Lung (tissue), 12 donors: ENCODE measurements around the gene BCL2L12. TPM values are rescaled to one million over a fixed set of nuclear protein-coding genes. Genes with fewer than 3 reads are reported as not detected.

ENCODE experiments used
- ATAC-seq: fragments of 200-7000 bp; cut with Tn5 transposase; one replicate; pipeline ENCODE4 v1.9.1; 2020; ENCODE audit warnings: moderate number of reproducible peaks; ENCODE audit not compliant: insufficient read depth, low FRiP score
- DNase-seq, 3 donors: peaks; one replicate each; pipeline ENCODE4 v3.0.0-alpha.2; 2013 to 2017
- H3K27ac ChIP-seq, 2 donors: one replicate each; pipeline ENCODE4 v1.5.1; 2013; ENCODE audit warnings: mild to moderate bottlenecking in 2 of 2, moderate library complexity in 2 of 2, control low read depth in 1 of 2, inconsistent platforms in 1 of 2, low read depth in 1 of 2, low read length in 1 of 2
- H3K27me3 ChIP-seq, 3 donors: one replicate each; pipeline ENCODE4 v1.5.1; 2013; ENCODE audit warnings: low read length in 2 of 3; ENCODE audit not compliant: control insufficient read depth in 3 of 3, insufficient read depth in 3 of 3
- H3K36me3 ChIP-seq, 4 donors: one replicate each; pipeline ENCODE4 v1.5.1; 2013; ENCODE audit warnings: low read length in 4 of 4, mild to moderate bottlenecking in 1 of 4, moderate library complexity in 1 of 4; ENCODE audit not compliant: control insufficient read depth in 4 of 4, insufficient read depth in 4 of 4
- H3K4me1 ChIP-seq, 5 donors: one replicate each; pipeline ENCODE4 v1.5.1; 2013; ENCODE audit warnings: low read length in 5 of 5, mild to moderate bottlenecking in 2 of 5, moderate library complexity in 1 of 5; ENCODE audit not compliant: control insufficient read depth in 5 of 5, insufficient read depth in 5 of 5
- H3K4me3 ChIP-seq: one replicate; pipeline ENCODE4 v1.5.1; 2013; ENCODE audit warnings: mild to moderate bottlenecking, control low read depth, moderate library complexity
- H3K9ac ChIP-seq, 2 donors: one replicate each; pipeline ENCODE4 v1.5.1; 2013; ENCODE audit warnings: low read length in 2 of 2, control low read depth in 1 of 2; ENCODE audit not compliant: insufficient read depth in 1 of 2
- H3K9me3 ChIP-seq, 4 donors: one replicate each; pipeline ENCODE4 v1.5.1; 2013; ENCODE audit warnings: low read length in 3 of 4, mild to moderate bottlenecking in 1 of 4, moderate library complexity in 1 of 4; ENCODE audit not compliant: control insufficient read depth in 4 of 4, insufficient read depth in 3 of 4
- WGBS, 2 donors: extraction: QIAGEN DNeasy Blood & Tissue Kit; methylation state at CpG; one replicate each; pipeline ENCODE4 v1.1.7; 2013; 5-methylcytosine and 5-hydroxymethylcytosine counted together
- polyA plus RNA-seq, 2 donors: library from polyadenylated mRNA; stranded (reverse); fragments of 200-250 nt; gene quantifications; one replicate each; pipeline ENCODE4 v1.2.1, GENCODE V29; 2013
- total RNA-seq, 2 donors: library from RNA; depleted of rRNA in 1 of 2; stranded (reverse); fragments of >200 nt in 1 of 2; gene quantifications; one replicate each; pipeline ENCODE4 v1.2.1, GENCODE V29; 2014 to 2021
- TF ChIP-seq, protein P1 (sequence below): IDR thresholded peaks from 2 replicates; pipeline ENCODE4 v1.5.1; 2012; ENCODE audit warnings: mild to moderate bottlenecking; ENCODE audit errors: control extremely low read depth, extremely low read depth
- donor health status: control.
- donor health status: control.
- donor health status: Bipolar disorder and iron deficiency.
- donor health status: healthy.
- donor health status: DM: yes; HTN: yes; CAD: no.

BCL2L12 gene
- total and polyA plus RNA-seq, 4 donors: 3.5 to 26.1 (median 20.9) TPM

- 93% methylated on average over 17 of the region's 17 CpGs for WGBS, 2 donors
- H3K9ac ChIP-seq: no peak overlapping the region
- peaks cover 6 to 45% (median 11%) of the 10 kb centered on the region in 4 donors for H3K36me3 ChIP-seq
- no peak overlapping the region for H3K27ac ChIP-seq
- ATAC-seq (no peak), DNase-seq (no peak)
- H3K4me3 ChIP-seq: no peak overlapping the region
- peaks cover 0 to 13% (median 7%) of the 10 kb centered on the region in 5 donors for H3K4me1 ChIP-seq
- TF ChIP-seq, protein P1, sequence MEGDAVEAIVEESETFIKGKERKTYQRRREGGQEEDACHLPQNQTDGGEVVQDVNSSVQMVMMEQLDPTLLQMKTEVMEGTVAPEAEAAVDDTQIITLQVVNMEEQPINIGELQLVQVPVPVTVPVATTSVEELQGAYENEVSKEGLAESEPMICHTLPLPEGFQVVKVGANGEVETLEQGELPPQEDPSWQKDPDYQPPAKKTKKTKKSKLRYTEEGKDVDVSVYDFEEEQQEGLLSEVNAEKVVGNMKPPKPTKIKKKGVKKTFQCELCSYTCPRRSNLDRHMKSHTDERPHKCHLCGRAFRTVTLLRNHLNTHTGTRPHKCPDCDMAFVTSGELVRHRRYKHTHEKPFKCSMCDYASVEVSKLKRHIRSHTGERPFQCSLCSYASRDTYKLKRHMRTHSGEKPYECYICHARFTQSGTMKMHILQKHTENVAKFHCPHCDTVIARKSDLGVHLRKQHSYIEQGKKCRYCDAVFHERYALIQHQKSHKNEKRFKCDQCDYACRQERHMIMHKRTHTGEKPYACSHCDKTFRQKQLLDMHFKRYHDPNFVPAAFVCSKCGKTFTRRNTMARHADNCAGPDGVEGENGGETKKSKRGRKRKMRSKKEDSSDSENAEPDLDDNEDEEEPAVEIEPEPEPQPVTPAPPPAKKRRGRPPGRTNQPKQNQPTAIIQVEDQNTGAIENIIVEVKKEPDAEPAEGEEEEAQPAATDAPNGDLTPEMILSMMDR: no peak
- no peaks in the 10 kb centered on the region for H3K27me3 ChIP-seq
- no peaks in the 10 kb centered on the region for H3K9me3 ChIP-seq
Observed at GRCh38 chr19:49646586-49646985, 19.1 kb upstream of the BCL2L12 start.

GRCh38 chr19:49651029-49651819 is 14.5 kb upstream of the BCL2L12 start:
- ATAC-seq (no peak), DNase-seq (no peak)
- Histone ChIP-seq H3K9me3 (no peaks in the 10 kb centered on the region), H3K27ac (no peak overlapping the region), H3K27me3 (no peaks in the 10 kb centered on the region), H3K9ac (no peak overlapping the region), H3K4me1 (no peaks in the 10 kb centered on the region), H3K4me3 (no peak overlapping the region), H3K36me3 (peaks cover 10 to 81% (median 25%) of the 10 kb centered on the region in 4 donors)
- 97% methylated on average over 59 to 72 of the region's 72 CpGs for WGBS, 2 donors
- TF ChIP-seq, protein P1: no peak

GRCh38 chr19:49651820-49652550 is 13.7 kb upstream of the BCL2L12 start:
- Histone ChIP-seq H3K9me3 (no peaks in the 10 kb centered on the region), H3K9ac (no peak overlapping the region), H3K27me3 (no peaks in the 10 kb centered on the region), H3K4me3 (no peak overlapping the region), H3K4me1 (no peaks in the 10 kb centered on the region), H3K27ac (no peak overlapping the region), H3K36me3 (peaks cover 10 to 80% (median 26%) of the 10 kb centered on the region in 4 donors)
- no peak for ATAC-seq
- 97 to 98% methylated on average over 90 to 110 of the region's 110 CpGs for WGBS, 2 donors
- TF ChIP-seq, protein P1: no peak
- DNase-seq: no peak
